ENCODE measurements around the gene ROPN1L.
"Not testable (repeated sequence)": the region's sequence is repeated elsewhere in the genome, so short reads cannot be mapped to it uniquely, and the experiment has no call there.

Gene ROPN1L

GRCh38 chr5:10511741-10512640, 70.3 kb downstream of the ROPN1L start:
- no peak overlapping the region for H3K9ac ChIP-seq (ENCODE audit: low read depth, low read length, poor library complexity, severe bottlenecking)

GRCh38 chr5:10513501-10514442, 72.1 kb downstream of the ROPN1L start:
- Histone ChIP-seq H3K27me3 (ENCODE audit: insufficient read depth, low read length, poor library complexity, severe bottlenecking) (no peaks in the 10 kb centered on the region), H3K9ac (ENCODE audit: low read depth, low read length, poor library complexity, severe bottlenecking) (no peak overlapping the region), H3K9me3 (ENCODE audit: insufficient read depth, low read depth, low read length) (no peaks in the 10 kb centered on the region), H3F3A (ENCODE audit: low read depth) (no peaks in the 10 kb centered on the region), H3K4me1 (ENCODE audit: insufficient read depth, low read length, poor library complexity, severe bottlenecking) (no peaks in the 10 kb centered on the region), H2AFZ (ENCODE audit: low read length) (no peak overlapping the region), H3K9me2 (replicated peaks; ENCODE audit: low read depth, low read length) (no peaks in the 10 kb centered on the region), H3K79me2 (ENCODE audit: insufficient read depth, low read length) (no peaks in the 10 kb centered on the region), H3K36me3 (ENCODE audit: insufficient read depth, low read length) (no peaks in the 10 kb centered on the region), H4K20me1 (ENCODE audit: insufficient read depth, low read length, poor library complexity, severe bottlenecking) (no peaks in the 10 kb centered on the region), H3K4me3 (ENCODE audit: low read length, poor library complexity, severe bottlenecking) (no peak overlapping the region), H3K4me2 (ENCODE audit: low read depth, low read length, poor library complexity, severe bottlenecking) (no peak overlapping the region)
- TF ChIP-seq CTCF (conservative IDR thresholded peaks at IDR 0.05; ENCODE audit: low read length) (no peak), EZH2phosphoT487 (IDR thresholded peaks at IDR 0.05; ENCODE audit: borderline replicate concordance) (no peak)

More at GRCh38 chr5:10511741-10512640, 70.3 kb downstream of the ROPN1L start:
- Histone ChIP-seq H3K9me2 (replicated peaks; ENCODE audit: low read depth, low read length) (no peaks in the 10 kb centered on the region), H3K4me2 (ENCODE audit: low read depth, low read length, poor library complexity, severe bottlenecking) (no peak overlapping the region), H4K20me1 (ENCODE audit: insufficient read depth, low read length, poor library complexity, severe bottlenecking) (no peaks in the 10 kb centered on the region), H3F3A (ENCODE audit: low read depth) (no peaks in the 10 kb centered on the region), H3K36me3 (ENCODE audit: insufficient read depth, low read length) (no peaks in the 10 kb centered on the region), H3K79me2 (ENCODE audit: insufficient read depth, low read length) (no peaks in the 10 kb centered on the region), H3K4me1 (ENCODE audit: insufficient read depth, low read length, poor library complexity, severe bottlenecking) (no peaks in the 10 kb centered on the region), H2AFZ (ENCODE audit: low read length) (no peak overlapping the region), H3K9me3 (ENCODE audit: insufficient read depth, low read depth, low read length) (no peaks in the 10 kb centered on the region), H3K4me3 (ENCODE audit: low read length, poor library complexity, severe bottlenecking) (no peak overlapping the region), H3K27me3 (ENCODE audit: insufficient read depth, low read length, poor library complexity, severe bottlenecking) (no peaks in the 10 kb centered on the region)
- TF ChIP-seq CTCF (conservative IDR thresholded peaks at IDR 0.05; ENCODE audit: low read length) (no peak), EZH2phosphoT487 (IDR thresholded peaks at IDR 0.05; ENCODE audit: borderline replicate concordance) (no peak)

- not testable (repeated sequence) for H4K20me1 ChIP-seq (ENCODE audit: insufficient read depth, low read length, poor library complexity, severe bottlenecking); H3K9me2 ChIP-seq (replicated peaks; ENCODE audit: low read depth, low read length); H3K4me3 ChIP-seq (ENCODE audit: low read length, poor library complexity, severe bottlenecking); H3K4me2 ChIP-seq (ENCODE audit: low read depth, low read length, poor library complexity, severe bottlenecking); H3K36me3 ChIP-seq (ENCODE audit: insufficient read depth, low read length); H3K27me3 ChIP-seq (ENCODE audit: insufficient read depth, low read length, poor library complexity, severe bottlenecking); H3K9ac ChIP-seq (ENCODE audit: low read depth, low read length, poor library complexity, severe bottlenecking); H2AFZ ChIP-seq (ENCODE audit: low read length); H3K79me2 ChIP-seq (ENCODE audit: insufficient read depth, low read length); H3K4me1 ChIP-seq (ENCODE audit: insufficient read depth, low read length, poor library complexity, severe bottlenecking); H3F3A ChIP-seq (ENCODE audit: low read depth); H3K9me3 ChIP-seq (ENCODE audit: insufficient read depth, low read depth, low read length)
These were observed 72.9 kb downstream of the ROPN1L start for GRCh38 chr5:10514572-10514971.
